Glutamatergic neuron (in vitro differentiated cells): Measurements from ENCODE around the gene ZNF322. TPM values are rescaled to one million over a fixed set of nuclear protein-coding genes. Genes with fewer than 3 reads are reported as not detected.

Source experiments
- DNase-seq: peaks from one replicate; pipeline ENCODE4 v3.0.0; 2022
- H3K27ac Mint-ChIP-seq: one replicate; pipeline ENCODE4 v1.8.0; 2020; ENCODE audit warnings: mild to moderate bottlenecking, mixed read lengths, inconsistent platforms; ENCODE audit not compliant: unreplicated experiment
- H3K27me3 Mint-ChIP-seq: one replicate; pipeline ENCODE4 v1.8.0; 2020; ENCODE audit warnings: mild to moderate bottlenecking, moderate library complexity, mixed read lengths, inconsistent platforms; ENCODE audit not compliant: unreplicated experiment
- H3K36me3 Mint-ChIP-seq: one replicate; pipeline ENCODE4 v1.8.0; 2020; ENCODE audit warnings: mild to moderate bottlenecking, mixed read lengths, inconsistent platforms; ENCODE audit not compliant: unreplicated experiment
- H3K4me1 Mint-ChIP-seq: one replicate; pipeline ENCODE4 v1.8.0; 2020; ENCODE audit warnings: mild to moderate bottlenecking, low read depth, mixed read lengths, inconsistent platforms; ENCODE audit not compliant: unreplicated experiment
- H3K4me3 Mint-ChIP-seq: one replicate; pipeline ENCODE4 v1.8.0; 2020; ENCODE audit warnings: mild to moderate bottlenecking, mixed read lengths, inconsistent platforms; ENCODE audit not compliant: unreplicated experiment
- H3K9me3 Mint-ChIP-seq: one replicate; pipeline ENCODE4 v1.8.0; 2020; ENCODE audit warnings: mild to moderate bottlenecking, moderate library complexity, mixed read lengths, inconsistent platforms; ENCODE audit not compliant: unreplicated experiment
- total RNA-seq: library from RNA; stranded (reverse); fragmentation: NEBNext Ultra II Directional; extraction: Animal tissue kit (Norgen Biotek cat#: 25700); gene quantifications from one replicate; pipeline ENCODE4 v1.2.1, GENCODE V29; 2021; ENCODE audit not compliant: unreplicated experiment
- TF ChIP-seq, protein P1 (sequence below): fragments of 200-600 bp; sonication (generic); IDR thresholded peaks from one replicate; pipeline ENCODE4 v1.5.0; 2021; ENCODE audit not compliant: partially characterized antibody, unreplicated experiment

ZNF322 gene
- total RNA-seq, 1 donor from 2014 or later = 30.8 TPM

DNA sequence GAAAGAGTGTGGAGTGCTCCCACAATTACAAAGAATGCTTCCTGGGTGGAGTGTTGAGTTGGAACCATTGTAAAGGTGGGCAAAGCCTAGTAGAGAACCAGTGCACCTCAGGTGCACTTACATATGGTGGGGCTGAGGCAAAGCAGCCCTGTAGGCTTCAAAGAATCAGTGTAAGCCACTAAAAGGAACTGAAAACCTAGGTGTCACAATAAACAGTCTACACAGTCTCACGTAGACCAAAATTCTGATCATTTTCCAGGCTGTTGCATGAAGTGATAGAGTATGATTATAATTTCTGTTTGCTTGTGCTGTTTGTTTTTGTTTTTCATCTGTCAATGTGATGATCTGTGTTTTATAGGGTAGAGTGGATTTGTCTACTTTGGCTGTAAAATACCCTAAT, 60.0 kb downstream of the ZNF322 start:
- Mint-ChIP-seq H3K27ac (no peak overlapping the region), H3K4me1 (no peaks in the 10 kb centered on the region), H3K36me3 (no peaks in the 10 kb centered on the region), H3K4me3 (no peak overlapping the region), H3K9me3 (no peaks in the 10 kb centered on the region), H3K27me3 (peaks cover 5% of the 10 kb centered on the region)
- DNase-seq = no peak
- TF ChIP-seq, protein P1, sequence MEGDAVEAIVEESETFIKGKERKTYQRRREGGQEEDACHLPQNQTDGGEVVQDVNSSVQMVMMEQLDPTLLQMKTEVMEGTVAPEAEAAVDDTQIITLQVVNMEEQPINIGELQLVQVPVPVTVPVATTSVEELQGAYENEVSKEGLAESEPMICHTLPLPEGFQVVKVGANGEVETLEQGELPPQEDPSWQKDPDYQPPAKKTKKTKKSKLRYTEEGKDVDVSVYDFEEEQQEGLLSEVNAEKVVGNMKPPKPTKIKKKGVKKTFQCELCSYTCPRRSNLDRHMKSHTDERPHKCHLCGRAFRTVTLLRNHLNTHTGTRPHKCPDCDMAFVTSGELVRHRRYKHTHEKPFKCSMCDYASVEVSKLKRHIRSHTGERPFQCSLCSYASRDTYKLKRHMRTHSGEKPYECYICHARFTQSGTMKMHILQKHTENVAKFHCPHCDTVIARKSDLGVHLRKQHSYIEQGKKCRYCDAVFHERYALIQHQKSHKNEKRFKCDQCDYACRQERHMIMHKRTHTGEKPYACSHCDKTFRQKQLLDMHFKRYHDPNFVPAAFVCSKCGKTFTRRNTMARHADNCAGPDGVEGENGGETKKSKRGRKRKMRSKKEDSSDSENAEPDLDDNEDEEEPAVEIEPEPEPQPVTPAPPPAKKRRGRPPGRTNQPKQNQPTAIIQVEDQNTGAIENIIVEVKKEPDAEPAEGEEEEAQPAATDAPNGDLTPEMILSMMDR = no peak

DNA sequence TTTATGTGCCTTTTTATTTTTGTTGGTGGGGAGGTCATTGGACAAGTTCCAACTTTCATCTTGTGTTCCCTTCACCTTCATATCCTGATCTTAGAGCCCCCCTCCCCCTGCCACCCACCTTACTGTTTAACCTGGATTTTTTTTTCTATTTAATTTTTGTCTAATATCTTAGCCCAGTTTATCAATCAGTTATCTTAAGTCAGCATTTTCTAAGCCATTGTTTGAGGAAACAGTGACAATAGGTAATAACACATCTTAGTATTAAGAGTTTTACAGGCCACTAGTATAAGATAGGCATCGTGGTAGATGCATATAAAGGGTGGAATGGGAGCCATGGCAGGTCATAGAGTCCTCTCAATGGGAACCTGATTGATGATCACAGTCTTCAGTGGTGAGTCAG, 60.4 kb downstream of the ZNF322 start:
- Mint-ChIP-seq H3K4me3 (no peak overlapping the region), H3K36me3 (no peaks in the 10 kb centered on the region), H3K4me1 (no peaks in the 10 kb centered on the region), H3K9me3 (no peaks in the 10 kb centered on the region), H3K27me3 (peaks cover 5% of the 10 kb centered on the region), H3K27ac (no peak overlapping the region)
- TF ChIP-seq, protein P1 = no peak
- no peak for DNase-seq

DNA sequence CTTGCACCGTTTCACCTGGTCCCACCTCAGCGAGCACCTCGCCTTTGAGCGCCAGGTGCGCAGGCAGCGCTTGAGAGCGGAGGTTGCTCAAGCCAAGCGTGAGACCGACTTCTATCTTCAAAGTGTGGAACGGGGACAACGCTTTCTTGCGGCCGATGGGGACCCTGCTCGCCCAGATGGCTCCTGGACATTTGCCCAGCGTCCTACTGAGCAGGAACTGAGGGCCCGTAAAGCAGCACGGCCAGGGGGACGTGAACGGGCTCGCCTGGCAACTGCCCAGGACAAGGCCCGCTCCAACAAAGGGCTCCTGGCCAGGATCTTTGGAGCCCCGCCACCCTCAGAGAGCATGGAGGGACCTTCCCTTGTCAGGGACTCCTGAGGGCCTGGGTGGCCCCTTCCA, 61.3 kb downstream of the ZNF322 start:
- H3K27ac Mint-ChIP-seq = no peak overlapping the region

DNA sequence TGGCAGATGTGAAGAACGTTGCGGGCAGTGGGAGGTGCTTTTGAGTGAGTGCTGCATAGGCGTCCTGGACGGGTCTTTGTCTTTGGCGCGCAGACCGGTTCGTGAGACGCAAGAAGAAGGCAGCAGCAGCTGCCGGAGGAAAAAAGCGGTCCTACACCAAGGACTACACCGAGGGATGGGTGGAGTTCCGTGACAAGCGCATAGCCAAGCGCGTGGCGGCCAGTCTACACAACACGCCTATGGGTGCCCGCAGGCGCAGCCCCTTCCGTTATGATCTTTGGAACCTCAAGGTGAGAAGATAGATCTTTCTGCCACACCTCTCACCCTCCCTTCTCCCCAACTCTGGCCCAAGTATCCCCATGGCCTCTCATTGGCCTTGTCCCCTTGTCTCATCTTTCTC, 61.7 kb downstream of the ZNF322 start:
- H3K4me1 Mint-ChIP-seq = no peaks in the 10 kb centered on the region
- H3K36me3 Mint-ChIP-seq = no peaks in the 10 kb centered on the region
- H3K27ac Mint-ChIP-seq = no peak overlapping the region
- no peaks in the 10 kb centered on the region for H3K9me3 Mint-ChIP-seq
- TF ChIP-seq, protein P1 = no peak
- no peak overlapping the region for H3K4me3 Mint-ChIP-seq
- peaks cover 5% of the 10 kb centered on the region for H3K27me3 Mint-ChIP-seq
- DNase-seq = no peak

More for the DNA sequence above, 61.3 kb downstream of the ZNF322 start:
- Mint-ChIP-seq H3K9me3 (no peaks in the 10 kb centered on the region), H3K4me3 (no peak overlapping the region), H3K4me1 (no peaks in the 10 kb centered on the region), H3K27me3 (peaks cover 5% of the 10 kb centered on the region), H3K36me3 (no peaks in the 10 kb centered on the region)
- TF ChIP-seq, protein P1 = no peak
- no peak for DNase-seq

DNA sequence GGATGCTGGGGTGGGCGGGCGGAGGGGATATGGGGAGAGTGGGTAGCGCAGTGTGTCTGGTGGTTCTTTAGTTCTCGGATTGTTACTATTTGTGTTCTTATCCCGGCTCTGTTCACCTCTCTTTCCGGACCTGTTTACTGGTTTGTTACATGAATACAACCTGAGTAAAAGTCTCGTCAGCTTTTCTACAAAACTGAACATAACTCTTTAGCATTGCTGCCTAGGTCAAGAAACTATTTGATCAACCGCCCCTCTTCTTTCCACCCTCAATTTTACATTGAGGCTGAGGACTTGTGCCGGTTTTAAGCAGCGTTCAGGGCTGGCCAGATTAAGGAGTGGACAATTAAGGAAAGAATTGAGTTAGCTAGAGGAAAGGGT, 62.2 kb downstream of the ZNF322 start:
- no peak overlapping the region for H3K4me3 Mint-ChIP-seq
- H3K27ac Mint-ChIP-seq = no peak overlapping the region
- TF ChIP-seq, protein P1 = no peak
- no peaks in the 10 kb centered on the region for H3K36me3 Mint-ChIP-seq
- no peak for DNase-seq
- H3K9me3 Mint-ChIP-seq = no peaks in the 10 kb centered on the region
- peaks cover 5% of the 10 kb centered on the region for H3K27me3 Mint-ChIP-seq
- H3K4me1 Mint-ChIP-seq = no peaks in the 10 kb centered on the region
